ENCODE measurements around the gene PSTPIP2.

DNA sequence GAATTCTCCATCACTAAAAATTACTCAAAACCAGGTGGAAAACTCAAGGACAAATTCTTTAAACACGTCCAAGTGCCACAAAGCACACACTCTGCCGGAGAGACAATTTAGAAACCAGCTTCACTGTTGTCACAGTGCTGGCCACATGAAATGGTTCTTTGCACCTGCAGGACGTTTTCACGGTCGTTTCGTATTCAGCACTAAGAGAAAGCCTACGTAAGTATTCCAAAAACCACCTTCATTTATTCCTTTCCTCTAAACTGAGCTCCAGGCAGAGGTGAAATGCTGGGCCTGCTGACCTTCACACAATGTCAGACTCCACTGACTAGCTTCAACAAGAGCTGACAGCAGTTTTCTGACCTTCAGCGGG, 25.4 kb upstream of the PSTPIP2 start:
- TF ChIP-seq, protein P1, sequence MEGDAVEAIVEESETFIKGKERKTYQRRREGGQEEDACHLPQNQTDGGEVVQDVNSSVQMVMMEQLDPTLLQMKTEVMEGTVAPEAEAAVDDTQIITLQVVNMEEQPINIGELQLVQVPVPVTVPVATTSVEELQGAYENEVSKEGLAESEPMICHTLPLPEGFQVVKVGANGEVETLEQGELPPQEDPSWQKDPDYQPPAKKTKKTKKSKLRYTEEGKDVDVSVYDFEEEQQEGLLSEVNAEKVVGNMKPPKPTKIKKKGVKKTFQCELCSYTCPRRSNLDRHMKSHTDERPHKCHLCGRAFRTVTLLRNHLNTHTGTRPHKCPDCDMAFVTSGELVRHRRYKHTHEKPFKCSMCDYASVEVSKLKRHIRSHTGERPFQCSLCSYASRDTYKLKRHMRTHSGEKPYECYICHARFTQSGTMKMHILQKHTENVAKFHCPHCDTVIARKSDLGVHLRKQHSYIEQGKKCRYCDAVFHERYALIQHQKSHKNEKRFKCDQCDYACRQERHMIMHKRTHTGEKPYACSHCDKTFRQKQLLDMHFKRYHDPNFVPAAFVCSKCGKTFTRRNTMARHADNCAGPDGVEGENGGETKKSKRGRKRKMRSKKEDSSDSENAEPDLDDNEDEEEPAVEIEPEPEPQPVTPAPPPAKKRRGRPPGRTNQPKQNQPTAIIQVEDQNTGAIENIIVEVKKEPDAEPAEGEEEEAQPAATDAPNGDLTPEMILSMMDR (IDR thresholded peaks at IDR 0.05): no peak
- TF ChIP-seq POLR2A (IDR thresholded peaks at IDR 0.05) (no peak), POLR2AphosphoS5 (IDR thresholded peaks at IDR 0.05) (no peak), EP300 (IDR thresholded peaks at IDR 0.05) (no peak)

All from gastroesophageal sphincter (tissue), 3 donors.